ENCODE measurements around the gene SULT1C4. TPM values are rescaled to one million over a fixed set of nuclear protein-coding genes. Genes with fewer than 3 reads are reported as not detected.
"Not testable (repeated sequence)": the region's sequence is repeated elsewhere in the genome, so short reads cannot be mapped to it uniquely, and the experiment has no call there.

Gene SULT1C4
- polyA plus RNA-seq, 1 donor = 18.0 TPM

- no peaks in the 10 kb centered on the region for H3K9me3 ChIP-seq (ENCODE audit: control insufficient read depth, low read depth, low read length)
- no peaks in the 10 kb centered on the region for H3K4me1 ChIP-seq (ENCODE audit: control insufficient read depth, insufficient read depth, low read length)
- H3K36me3 ChIP-seq (ENCODE audit: control insufficient read depth, insufficient read depth, low read length) = no peaks in the 10 kb centered on the region
- H3K27ac ChIP-seq (ENCODE audit: low read length) = no peak overlapping the region
- DNase-seq = no peak
- no peak overlapping the region for H3K4me3 ChIP-seq (ENCODE audit: low read length)
- WGBS (ENCODE audit: insufficient coverage, low lambda C conversion rate) = no CpG with 5 or more reads among the region's 5 CpGs
- no peaks in the 10 kb centered on the region for H3K27me3 ChIP-seq (ENCODE audit: control insufficient read depth, insufficient read depth, low read length)
These were observed 23.6 kb upstream of the SULT1C4 start for GRCh38 chr2:108354136-108354535.

GRCh38 chr2:108355906-108356734 is 21.6 kb upstream of the SULT1C4 start:
- Histone ChIP-seq H3K27ac (ENCODE audit: low read length) (no peak overlapping the region), H3K4me3 (ENCODE audit: low read length) (no peak overlapping the region), H3K9me3 (ENCODE audit: control insufficient read depth, low read depth, low read length) (no peaks in the 10 kb centered on the region), H3K27me3 (ENCODE audit: control insufficient read depth, insufficient read depth, low read length) (no peaks in the 10 kb centered on the region), H3K36me3 (ENCODE audit: control insufficient read depth, insufficient read depth, low read length) (no peaks in the 10 kb centered on the region), H3K4me1 (ENCODE audit: control insufficient read depth, insufficient read depth, low read length) (no peaks in the 10 kb centered on the region)
- WGBS (ENCODE audit: insufficient coverage, low lambda C conversion rate) = no CpG with 5 or more reads among the region's 2 CpGs
- DNase-seq = no peak

- WGBS (ENCODE audit: insufficient coverage, low lambda C conversion rate) = no CpG with 5 or more reads among the region's 1 CpG
- DNase-seq = not testable (repeated sequence)
These were observed 18.4 kb upstream of the SULT1C4 start for GRCh38 chr2:108359336-108359735.

GRCh38 chr2:108360776-108361468 is 16.8 kb upstream of the SULT1C4 start:
- Histone ChIP-seq H3K27me3 (ENCODE audit: control insufficient read depth, insufficient read depth, low read length) (no peaks in the 10 kb centered on the region), H3K9me3 (ENCODE audit: control insufficient read depth, low read depth, low read length) (no peaks in the 10 kb centered on the region), H3K4me3 (ENCODE audit: low read length) (no peak overlapping the region), H3K27ac (ENCODE audit: low read length) (no peak overlapping the region), H3K36me3 (ENCODE audit: control insufficient read depth, insufficient read depth, low read length) (no peaks in the 10 kb centered on the region), H3K4me1 (ENCODE audit: control insufficient read depth, insufficient read depth, low read length) (no peaks in the 10 kb centered on the region)
- no peak for DNase-seq
- 0% methylated on average over 1 of the region's 2 CpGs for WGBS (ENCODE audit: insufficient coverage, low lambda C conversion rate)

More at GRCh38 chr2:108359336-108359735, 18.4 kb upstream of the SULT1C4 start:
- not testable (repeated sequence) for H3K9me3 ChIP-seq (ENCODE audit: control insufficient read depth, low read depth, low read length); H3K27ac ChIP-seq (ENCODE audit: low read length); H3K4me1 ChIP-seq (ENCODE audit: control insufficient read depth, insufficient read depth, low read length); H3K27me3 ChIP-seq (ENCODE audit: control insufficient read depth, insufficient read depth, low read length); H3K4me3 ChIP-seq (ENCODE audit: low read length); H3K36me3 ChIP-seq (ENCODE audit: control insufficient read depth, insufficient read depth, low read length)

GRCh38 chr2:108363024-108363907 is 14.5 kb upstream of the SULT1C4 start:
- no peaks in the 10 kb centered on the region for H3K4me1 ChIP-seq (ENCODE audit: control insufficient read depth, insufficient read depth, low read length)
- WGBS (ENCODE audit: insufficient coverage, low lambda C conversion rate) = 72% methylated on average over 2 of the region's 6 CpGs
- H3K36me3 ChIP-seq (ENCODE audit: control insufficient read depth, insufficient read depth, low read length) = no peaks in the 10 kb centered on the region
- H3K27ac ChIP-seq (ENCODE audit: low read length) = no peak overlapping the region
- H3K4me3 ChIP-seq (ENCODE audit: low read length) = no peak overlapping the region
- H3K9me3 ChIP-seq (ENCODE audit: control insufficient read depth, low read depth, low read length) = no peaks in the 10 kb centered on the region
- DNase-seq = no peak
- no peaks in the 10 kb centered on the region for H3K27me3 ChIP-seq (ENCODE audit: control insufficient read depth, insufficient read depth, low read length)

- no peaks in the 10 kb centered on the region for H3K27me3 ChIP-seq (ENCODE audit: control insufficient read depth, insufficient read depth, low read length)
- 80% methylated on average over 1 of the region's 1 CpG for WGBS (ENCODE audit: insufficient coverage, low lambda C conversion rate)
- no peak for DNase-seq
These were observed 13.9 kb upstream of the SULT1C4 start for GRCh38 chr2:108363908-108364225.

GRCh38 chr2:108364676-108365297 is 13.0 kb upstream of the SULT1C4 start:
- no peaks in the 10 kb centered on the region for H3K36me3 ChIP-seq (ENCODE audit: control insufficient read depth, insufficient read depth, low read length)
- H3K27me3 ChIP-seq (ENCODE audit: control insufficient read depth, insufficient read depth, low read length) = no peaks in the 10 kb centered on the region
- H3K4me3 ChIP-seq (ENCODE audit: low read length) = no peak overlapping the region
- no peaks in the 10 kb centered on the region for H3K4me1 ChIP-seq (ENCODE audit: control insufficient read depth, insufficient read depth, low read length)
- H3K9me3 ChIP-seq (ENCODE audit: control insufficient read depth, low read depth, low read length) = no peaks in the 10 kb centered on the region
- DNase-seq = no peak
- no peak overlapping the region for H3K27ac ChIP-seq (ENCODE audit: low read length)
- 93% methylated on average over 3 of the region's 6 CpGs for WGBS (ENCODE audit: insufficient coverage, low lambda C conversion rate)

More at GRCh38 chr2:108363908-108364225, 13.9 kb upstream of the SULT1C4 start:
- Histone ChIP-seq H3K36me3 (ENCODE audit: control insufficient read depth, insufficient read depth, low read length) (no peaks in the 10 kb centered on the region), H3K27ac (ENCODE audit: low read length) (no peak overlapping the region), H3K9me3 (ENCODE audit: control insufficient read depth, low read depth, low read length) (no peaks in the 10 kb centered on the region), H3K4me3 (ENCODE audit: low read length) (no peak overlapping the region), H3K4me1 (ENCODE audit: control insufficient read depth, insufficient read depth, low read length) (no peaks in the 10 kb centered on the region)

- no peak for DNase-seq
- Histone ChIP-seq H3K27ac (ENCODE audit: low read length) (no peak overlapping the region), H3K36me3 (ENCODE audit: control insufficient read depth, insufficient read depth, low read length) (no peaks in the 10 kb centered on the region), H3K27me3 (ENCODE audit: control insufficient read depth, insufficient read depth, low read length) (no peaks in the 10 kb centered on the region), H3K4me3 (ENCODE audit: low read length) (no peak overlapping the region), H3K9me3 (ENCODE audit: control insufficient read depth, low read depth, low read length) (no peaks in the 10 kb centered on the region), H3K4me1 (ENCODE audit: control insufficient read depth, insufficient read depth, low read length) (no peaks in the 10 kb centered on the region)
- WGBS (ENCODE audit: insufficient coverage, low lambda C conversion rate) = 100% methylated on average over 1 of the region's 3 CpGs
These were observed 12.1 kb upstream of the SULT1C4 start for GRCh38 chr2:108365656-108366055.

- H3K27ac ChIP-seq (ENCODE audit: low read length) = no peak overlapping the region
- H3K27me3 ChIP-seq (ENCODE audit: control insufficient read depth, insufficient read depth, low read length) = no peaks in the 10 kb centered on the region
- H3K36me3 ChIP-seq (ENCODE audit: control insufficient read depth, insufficient read depth, low read length) = no peaks in the 10 kb centered on the region
- WGBS (ENCODE audit: insufficient coverage, low lambda C conversion rate) = no CpG with 5 or more reads among the region's 1 CpG
- no peaks in the 10 kb centered on the region for H3K4me1 ChIP-seq (ENCODE audit: control insufficient read depth, insufficient read depth, low read length)
- H3K9me3 ChIP-seq (ENCODE audit: control insufficient read depth, low read depth, low read length) = no peaks in the 10 kb centered on the region
- DNase-seq = no peak
- H3K4me3 ChIP-seq (ENCODE audit: low read length) = no peak overlapping the region
These were observed 10.7 kb upstream of the SULT1C4 start for GRCh38 chr2:108367014-108367413.
